IPS-11a (cell line): ENCODE results near the gene NPY4R.
"Not testable (repeated sequence)": the region's sequence is repeated elsewhere in the genome, so short reads cannot be mapped to it uniquely, and the experiment has no call there.

Experiments
- H3K4me3 ChIP-seq: one replicate; pipeline ENCODE4 v1.5.1; 2013; ENCODE audit warnings: low read depth, low read length, control low read depth

NPY4R gene

GRCh38 chr10:46457071-46457470, 8.7 kb downstream of the NPY4R start:
- H3K4me3 ChIP-seq: not testable (repeated sequence)

DNA sequence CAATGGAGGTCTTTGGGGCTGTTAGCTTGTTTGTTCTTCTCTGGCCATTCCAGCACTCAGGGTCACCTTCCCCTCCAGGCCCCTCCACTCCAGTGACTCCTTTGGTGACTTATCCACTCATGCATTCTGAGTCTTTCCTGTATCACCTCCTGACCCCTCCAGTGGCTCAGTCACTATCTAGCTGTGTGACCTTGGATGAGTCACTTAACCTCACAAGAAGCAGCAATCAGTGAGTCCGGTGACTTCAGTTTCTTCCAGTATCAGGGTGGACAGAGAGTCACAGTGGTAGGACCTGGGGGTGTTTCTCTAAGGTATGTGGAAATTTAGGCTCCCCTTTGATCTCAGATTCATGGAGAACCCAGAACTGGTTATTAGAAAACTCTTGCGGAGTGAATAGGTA, 9.8 kb downstream of the NPY4R start:
- H3K4me3 ChIP-seq: not testable (repeated sequence)

GRCh38 chr10:46451365-46451764, 14.4 kb downstream of the NPY4R start:
- not testable (repeated sequence) for H3K4me3 ChIP-seq

GRCh38 chr10:46450829-46451228, 14.9 kb downstream of the NPY4R start:
- not testable (repeated sequence) for H3K4me3 ChIP-seq

- not testable (repeated sequence) for H3K4me3 ChIP-seq
These were observed 18.3 kb downstream of the NPY4R start for GRCh38 chr10:46447439-46447838.

GRCh38 chr10:46445389-46446122, 20.2 kb downstream of the NPY4R start:
- not testable (repeated sequence) for H3K4me3 ChIP-seq

DNA sequence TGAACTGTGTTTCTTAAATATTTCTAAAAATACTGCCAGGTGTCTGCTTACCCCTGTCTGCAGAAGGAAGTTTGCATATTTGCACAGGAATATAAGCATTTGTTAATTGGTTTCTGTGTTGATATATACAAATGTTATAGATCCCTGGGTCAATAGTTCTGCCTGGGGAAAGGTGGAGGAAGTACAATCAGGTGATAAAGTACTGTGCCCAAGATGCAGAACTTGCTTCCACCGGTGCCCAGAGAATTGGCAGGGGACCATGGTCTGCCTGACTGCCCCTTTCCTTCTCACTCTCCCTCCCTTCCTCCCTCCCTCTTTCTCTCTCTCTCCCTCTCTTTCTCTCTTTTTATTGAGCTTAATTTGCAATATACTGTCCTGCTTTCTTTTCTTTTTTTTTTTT, 22.3 kb downstream of the NPY4R start:
- H3K4me3 ChIP-seq: not testable (repeated sequence)

DNA sequence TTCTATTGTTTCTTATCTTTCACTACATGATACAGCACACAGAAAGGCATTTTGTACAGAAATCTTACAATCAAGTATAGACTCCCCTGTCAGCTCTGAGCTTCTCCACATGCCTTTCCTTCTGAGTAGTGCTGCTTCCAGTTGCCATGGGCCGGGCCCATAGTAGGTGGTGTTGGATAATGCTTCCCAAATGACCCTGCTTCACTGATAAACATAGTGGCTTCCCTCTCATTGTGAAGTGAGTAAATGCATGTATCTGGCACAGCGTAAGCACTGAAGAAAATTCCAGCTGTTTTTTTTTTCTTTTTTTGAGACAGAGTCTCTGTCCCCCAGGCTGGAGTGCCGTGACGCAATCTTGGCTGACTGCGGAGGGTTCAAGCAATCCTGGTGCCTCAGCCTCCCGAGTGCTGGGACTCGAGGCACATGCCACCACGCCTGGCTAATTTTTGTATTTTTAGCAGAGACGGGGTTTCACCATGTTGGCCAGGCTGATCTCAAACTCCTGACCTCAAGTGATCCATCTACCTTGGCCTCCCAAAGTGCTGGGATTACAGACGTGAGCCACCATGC, 23.0 kb downstream of the NPY4R start:
- not testable (repeated sequence) for H3K4me3 ChIP-seq

DNA sequence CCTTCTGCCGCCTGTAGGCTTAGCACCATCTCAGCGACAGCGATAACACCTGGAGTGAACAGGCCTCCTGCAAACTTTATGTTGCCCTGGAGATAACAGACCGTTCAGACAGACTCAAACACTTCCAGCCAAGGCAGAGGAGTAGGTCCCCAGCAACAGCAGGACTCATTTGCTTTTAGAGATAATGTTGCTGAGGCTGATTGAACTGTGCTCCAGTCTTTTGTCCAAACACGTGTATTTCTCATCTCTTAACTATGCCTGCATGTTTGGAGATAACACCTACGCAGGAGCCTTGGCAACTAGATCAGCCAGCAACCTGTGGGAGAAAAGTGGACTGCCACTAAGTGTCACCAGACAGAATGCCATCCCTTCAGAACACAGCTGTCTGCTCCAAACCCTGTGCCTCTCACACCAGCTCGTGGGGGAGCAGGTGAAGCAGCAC, 23.9 kb downstream of the NPY4R start:
- not testable (repeated sequence) for H3K4me3 ChIP-seq

- H3K4me3 ChIP-seq: not testable (repeated sequence)
These were observed 24.8 kb downstream of the NPY4R start for GRCh38 chr10:46440942-46441341.

GRCh38 chr10:46423550-46423949, 42.2 kb downstream of the NPY4R start:
- not testable (repeated sequence) for H3K4me3 ChIP-seq

DNA sequence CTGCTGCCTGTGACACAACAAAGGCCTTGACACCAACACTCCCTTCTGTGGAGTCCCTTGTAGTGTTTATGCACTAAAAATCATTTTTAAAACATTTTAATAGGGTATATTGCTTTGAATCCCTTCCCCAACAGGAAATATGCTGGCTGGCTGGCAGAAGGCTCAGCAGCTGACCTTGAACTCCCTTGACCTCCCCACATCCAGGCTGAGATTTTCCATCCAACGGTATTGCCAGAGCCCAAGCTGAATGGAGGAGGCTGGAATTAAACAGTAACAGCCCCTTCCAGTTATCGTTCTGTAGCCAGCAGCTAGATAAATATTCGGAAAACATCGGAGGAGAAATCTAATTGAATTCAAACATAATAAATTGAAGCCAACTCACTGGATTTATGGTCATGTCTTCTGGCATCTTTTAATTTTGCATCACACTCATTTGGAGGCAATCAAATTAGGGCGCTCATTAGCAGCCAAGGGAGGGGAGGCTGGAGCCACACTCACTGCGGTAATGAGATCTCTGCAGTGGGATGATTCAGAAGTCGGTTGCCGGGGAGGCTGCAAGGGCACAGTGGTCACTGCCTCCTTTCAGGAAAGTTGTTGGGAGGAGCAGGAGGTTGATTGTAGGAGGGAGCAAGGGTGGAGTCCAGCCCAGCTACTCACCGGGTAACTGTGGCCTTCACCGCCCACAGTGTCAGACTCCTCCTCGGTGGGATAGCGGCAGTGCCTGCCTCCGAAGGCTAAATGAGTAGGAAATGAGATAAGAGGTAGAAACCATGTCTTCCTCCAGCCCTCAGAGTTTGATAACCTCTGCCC, 46.0 kb downstream of the NPY4R start:
- H3K4me3 ChIP-seq: not testable (repeated sequence)

- H3K4me3 ChIP-seq: not testable (repeated sequence)
These were observed 47.5 kb downstream of the NPY4R start for GRCh38 chr10:46418283-46418682.

- not testable (repeated sequence) for H3K4me3 ChIP-seq
These were observed 50.5 kb downstream of the NPY4R start for GRCh38 chr10:46415291-46415690.

GRCh38 chr10:46412665-46413064, 53.1 kb downstream of the NPY4R start:
- H3K4me3 ChIP-seq: not testable (repeated sequence)

GRCh38 chr10:46411123-46411522, 54.6 kb downstream of the NPY4R start:
- not testable (repeated sequence) for H3K4me3 ChIP-seq
